GM18499 (cell line): ENCODE results near the gene ZNF319.
"Not testable (repeated sequence)": the region's sequence is repeated elsewhere in the genome, so short reads cannot be mapped to it uniquely, and the experiment has no call there.

Source experiments
- ATAC-seq: cut with Tn5 transposase; IDR thresholded peaks from one replicate; pipeline ENCODE4 v1.9.1; 2021; ENCODE audit warnings: moderate number of reproducible peaks; ENCODE audit not compliant: insufficient read depth, unreplicated experiment

Gene ZNF319

GRCh38 chr16:58022601-58023371 lies 22.3 kb upstream of the ZNF319 start:
- ATAC-seq: no peak

- ATAC-seq: no peak
These were observed 21.4 kb upstream of the ZNF319 start for GRCh38 chr16:58021661-58022551.

DNA sequence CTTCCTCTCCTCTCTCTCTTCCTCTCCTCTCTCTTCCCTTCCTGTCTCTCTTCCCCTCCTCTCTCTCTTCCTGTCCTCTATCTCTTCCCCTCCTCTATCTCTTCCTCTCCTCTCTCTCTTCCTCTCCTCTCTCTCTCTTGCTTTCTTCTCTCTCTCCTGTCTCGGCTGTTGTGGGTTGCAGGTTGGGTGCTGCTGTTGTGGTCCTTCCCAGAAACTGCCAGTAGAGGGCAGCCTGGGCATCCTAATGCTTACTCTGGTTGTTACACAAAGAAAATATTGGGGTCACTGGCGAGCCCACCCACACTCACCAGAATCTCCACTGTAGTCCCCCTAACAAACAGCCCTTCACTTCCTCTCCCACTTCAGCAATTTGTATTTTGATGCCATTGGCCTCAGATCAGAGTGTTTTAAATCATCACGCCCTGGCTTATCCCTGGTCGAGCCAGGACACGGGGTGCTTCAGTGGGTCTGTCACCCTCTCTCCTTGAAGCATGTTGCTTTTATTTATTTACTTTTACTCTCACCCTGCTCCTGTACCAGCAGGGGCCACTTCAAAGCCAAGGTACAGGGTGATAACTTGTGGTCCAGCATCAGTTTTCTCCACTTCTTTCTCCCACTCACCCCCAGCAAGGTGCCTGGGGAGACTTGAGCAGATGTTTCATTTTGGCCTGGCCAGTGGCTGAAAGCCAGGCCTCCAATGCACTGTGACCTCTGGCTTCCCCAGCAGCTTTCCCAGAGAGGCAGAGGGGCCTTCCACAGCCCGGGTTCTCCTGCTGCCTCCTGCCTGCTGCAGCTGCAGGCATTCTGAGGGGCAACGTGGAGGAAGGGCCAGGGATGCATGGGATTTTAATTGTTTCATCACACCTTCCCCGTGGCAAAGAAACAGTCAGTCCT lies 20.4 kb upstream of the ZNF319 start:
- no peak for ATAC-seq

DNA sequence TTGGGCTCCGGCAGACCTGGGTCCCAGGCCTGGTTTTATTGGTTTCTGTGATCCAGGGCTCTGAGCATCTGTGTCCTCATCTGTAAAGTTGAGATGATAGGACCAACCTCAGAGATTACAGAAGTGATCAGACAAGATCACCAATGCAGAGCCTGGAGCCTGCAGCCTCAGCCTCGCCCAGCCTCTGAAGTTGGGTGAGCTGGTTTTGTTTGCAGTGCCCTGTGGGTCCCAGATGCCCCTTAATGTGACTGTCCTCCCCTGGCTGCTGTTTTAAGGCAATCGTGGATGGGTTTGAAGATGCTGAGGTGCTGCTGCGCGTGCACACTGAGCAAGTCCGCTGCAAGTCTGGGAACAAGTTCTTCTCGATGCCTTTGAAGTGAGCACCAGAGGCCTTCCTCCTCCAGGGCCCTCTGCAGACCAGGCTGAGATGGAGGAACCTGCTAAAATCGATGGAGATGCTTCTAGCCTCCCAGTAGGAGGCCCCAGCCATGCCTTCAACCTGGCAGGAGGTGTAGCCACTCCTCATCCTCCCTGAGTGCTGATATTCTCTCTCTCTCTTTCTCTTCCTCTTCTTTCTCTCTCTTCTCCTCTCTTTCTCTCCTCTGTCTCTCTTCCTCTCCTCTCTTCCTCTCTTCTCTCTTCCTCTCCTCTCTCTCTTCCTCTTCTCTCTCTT lies 19.5 kb upstream of the ZNF319 start:
- ATAC-seq: no peak

DNA sequence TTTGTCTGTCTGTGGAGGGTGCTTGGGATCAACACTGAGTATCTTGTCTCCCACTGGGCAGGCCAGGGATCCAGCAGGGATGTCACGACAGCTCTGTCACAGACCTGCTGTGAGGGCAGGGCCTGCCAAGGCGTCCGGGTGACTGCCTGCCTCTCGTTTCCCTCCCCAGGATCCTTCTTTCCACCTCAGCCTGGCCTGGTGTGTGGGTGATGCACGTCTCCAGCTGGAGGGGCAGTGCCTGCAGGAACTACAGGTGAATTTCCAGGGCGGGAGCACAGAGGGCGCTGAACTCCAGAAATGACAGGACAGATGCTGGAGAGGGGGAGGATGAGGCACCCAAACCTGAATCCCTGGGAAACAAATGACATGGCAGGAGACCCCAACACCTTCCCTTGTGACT lies 18.3 kb upstream of the ZNF319 start:
- no peak for ATAC-seq

DNA sequence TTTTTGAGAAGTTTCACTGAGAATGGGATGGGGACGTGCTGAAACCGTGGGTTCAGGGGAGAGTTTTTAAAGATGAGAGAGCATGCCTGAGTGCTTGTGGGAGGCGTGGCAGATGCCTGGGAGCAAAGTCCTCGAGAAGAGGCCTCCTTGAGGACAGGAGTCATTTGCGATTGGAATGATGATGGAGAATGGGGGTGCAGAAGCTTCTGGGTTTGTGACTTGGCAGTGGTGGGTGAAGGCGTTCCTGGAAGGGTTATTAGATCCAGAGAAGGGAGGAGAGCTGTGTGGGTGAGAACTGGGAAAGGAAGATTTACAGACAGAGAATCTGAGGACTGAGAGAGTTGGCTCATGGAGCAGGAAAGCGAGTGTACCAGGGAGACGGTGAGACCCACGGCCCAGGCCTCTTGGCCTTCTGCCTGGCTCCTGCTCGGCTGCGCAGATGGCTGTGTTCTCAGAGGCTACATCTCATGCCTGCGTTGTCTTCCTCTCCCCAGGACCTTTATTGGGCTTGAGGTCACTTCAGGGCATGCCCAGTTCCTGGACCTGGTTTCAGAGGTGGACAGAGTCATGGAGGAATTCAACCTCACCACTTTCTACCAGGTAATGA lies 16.5 kb upstream of the ZNF319 start:
- no peak for ATAC-seq

DNA sequence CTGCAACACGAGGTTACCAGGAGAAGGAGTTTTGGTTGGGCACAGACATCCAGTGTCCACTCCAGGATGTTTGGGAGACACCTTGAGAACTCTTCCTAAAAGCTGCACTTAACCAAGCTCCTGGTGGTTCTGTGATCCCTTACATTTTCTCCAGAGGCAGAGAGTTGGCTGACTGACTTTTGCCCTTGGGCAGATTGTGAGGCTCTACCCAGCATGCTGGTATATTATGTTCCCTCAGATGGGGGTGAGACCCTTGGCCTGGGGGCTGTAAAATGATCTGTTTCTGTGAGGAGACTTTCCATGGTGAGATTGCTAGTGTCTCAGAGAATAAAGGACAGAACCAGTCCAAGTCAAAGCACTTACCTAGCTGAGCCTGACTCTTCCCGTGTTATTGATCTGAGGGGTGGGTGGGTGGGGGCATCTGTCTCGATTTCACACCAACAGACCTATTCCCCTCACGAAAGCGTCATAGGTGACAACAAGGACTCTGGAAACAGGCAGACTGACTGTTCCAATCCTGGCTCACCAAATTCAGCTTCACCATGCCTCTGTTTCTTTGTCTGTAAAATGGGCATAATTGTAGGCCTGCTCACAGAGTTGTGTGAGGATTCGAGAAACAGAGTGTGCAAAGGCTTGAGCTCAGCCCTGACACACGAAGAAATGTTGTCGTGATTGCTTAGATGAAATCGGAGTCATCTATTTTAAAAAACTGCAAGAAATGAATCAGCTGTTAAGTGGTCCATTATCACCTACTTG lies 12.9 kb upstream of the ZNF319 start:
- no peak for ATAC-seq

- no peak for ATAC-seq
These were observed 12.0 kb upstream of the ZNF319 start for GRCh38 chr16:58012481-58012880.

DNA sequence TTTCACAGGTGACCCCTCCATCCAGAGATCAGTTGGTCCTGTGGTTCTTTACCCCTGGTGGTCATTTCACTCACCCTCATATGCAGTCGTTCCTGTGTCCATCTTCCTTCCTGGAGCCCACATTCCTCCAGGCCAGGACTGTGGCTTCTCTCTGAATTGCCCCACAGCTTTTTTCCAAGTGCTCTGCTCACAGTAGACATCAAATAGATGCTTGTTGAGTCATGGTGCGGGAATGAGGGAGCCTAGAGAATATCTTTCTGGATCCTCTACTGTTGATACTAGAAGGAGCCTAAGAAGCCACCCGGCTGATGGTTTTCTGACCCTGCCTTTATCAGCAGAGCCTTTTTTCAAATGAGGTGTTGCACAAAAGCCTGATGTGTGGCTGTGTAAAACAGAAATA lies 11.2 kb upstream of the ZNF319 start:
- no peak for ATAC-seq

GRCh38 chr16:58010886-58011285 lies 10.4 kb upstream of the ZNF319 start:
- ATAC-seq: no peak

DNA sequence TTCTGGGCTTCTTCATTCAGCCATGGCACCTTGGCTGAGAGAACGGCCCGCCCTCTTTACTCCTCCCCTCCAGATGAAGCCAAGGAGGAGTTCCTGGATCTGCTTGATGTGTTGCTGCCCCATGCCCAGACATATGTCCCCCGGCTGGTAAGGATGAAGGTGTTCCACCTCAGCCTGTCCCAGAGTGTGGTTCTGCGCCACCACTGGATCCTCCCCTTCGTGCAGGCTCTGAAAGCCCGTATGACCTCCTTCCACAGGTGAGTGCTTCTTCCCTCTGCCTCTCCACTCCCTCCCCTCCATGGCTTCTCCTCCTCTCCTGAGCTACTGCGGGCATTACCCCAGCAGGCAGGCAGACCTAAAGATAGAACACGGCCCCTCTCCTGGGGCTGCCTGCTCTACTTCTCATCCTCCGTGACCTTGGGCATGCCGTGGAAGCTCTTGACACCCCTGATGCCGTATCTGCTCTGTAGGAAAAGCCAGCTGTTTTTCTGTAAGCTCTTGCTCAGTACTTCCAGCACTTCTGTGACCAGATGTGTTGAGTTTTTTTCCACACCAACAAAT lies 9.5 kb upstream of the ZNF319 start:
- ATAC-seq: no peak

DNA sequence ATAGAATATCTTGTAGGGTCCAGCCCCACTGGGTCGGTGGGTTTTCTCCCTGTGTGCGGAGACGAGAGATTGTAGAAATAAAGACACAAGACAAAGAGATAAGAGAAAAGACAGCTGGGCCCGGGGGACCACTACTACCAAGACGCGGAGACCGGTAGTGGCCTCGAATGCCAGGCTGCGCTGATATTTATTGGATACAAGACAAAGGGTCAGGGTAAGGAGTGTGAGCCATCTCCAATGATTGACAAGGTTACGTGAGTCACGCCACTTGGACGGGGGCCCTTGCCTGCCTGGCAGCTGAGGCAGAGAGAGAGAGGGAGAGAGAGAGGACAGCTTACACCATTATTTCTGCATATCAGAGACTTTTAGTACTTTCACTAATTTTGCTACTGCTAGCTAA lies 4.3 kb upstream of the ZNF319 start:
- not testable (repeated sequence) for ATAC-seq

GRCh38 chr16:58002936-58003335 lies 2.5 kb upstream of the ZNF319 start:
- no peak for ATAC-seq

- ATAC-seq: no peak
These were observed 1.9 kb upstream of the ZNF319 start for GRCh38 chr16:58002416-58002800.

- ATAC-seq: no peak
These were observed 1.4 kb upstream of the ZNF319 start for GRCh38 chr16:58001781-58002415.

- peak; percentile 67 for ATAC-seq
These were observed 519 bp upstream of the ZNF319 start, which contains the start of gene USB1 for GRCh38 chr16:58000706-58001676. Gene USB1 (plus strand): TSS chr16:58001407. CDS start chr16:58001484, 77 bp downstream.
